Measurements from ENCODE around the gene CAMK1D.

- TF ChIP-seq CTCF (IDR thresholded peaks at IDR 0.05) (no peak), POLR2A (IDR thresholded peaks at IDR 0.05) (no peak)
Measured at GRCh38 chr10:12603766-12604470, 254.6 kb downstream of the CAMK1D start.
